Measurements from ENCODE around the gene ABHD11.

The ABHD11 gene

DNA sequence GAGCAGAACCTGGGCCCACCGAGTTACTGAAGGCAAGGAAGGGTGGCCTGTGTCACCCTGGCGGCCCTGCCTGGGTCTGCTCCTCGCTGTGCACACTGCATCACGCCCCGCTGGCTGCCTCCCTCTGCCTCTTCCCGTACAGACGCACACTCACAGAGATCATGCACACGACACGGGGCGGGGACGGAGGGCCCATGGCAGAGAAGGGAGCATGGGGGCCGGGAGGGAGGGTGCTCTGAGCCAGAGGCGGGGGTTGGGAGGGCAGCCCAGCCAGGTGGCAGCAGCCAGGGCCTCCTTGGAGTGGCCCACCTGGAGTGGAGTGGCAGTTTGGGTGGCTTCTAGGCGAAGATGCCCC is 38.6 kb downstream of the ABHD11 start:
- H3K4me3 ChIP-seq (ENCODE audit: low read depth, low read length) = no peak overlapping the region
- TF ChIP-seq, protein P1, sequence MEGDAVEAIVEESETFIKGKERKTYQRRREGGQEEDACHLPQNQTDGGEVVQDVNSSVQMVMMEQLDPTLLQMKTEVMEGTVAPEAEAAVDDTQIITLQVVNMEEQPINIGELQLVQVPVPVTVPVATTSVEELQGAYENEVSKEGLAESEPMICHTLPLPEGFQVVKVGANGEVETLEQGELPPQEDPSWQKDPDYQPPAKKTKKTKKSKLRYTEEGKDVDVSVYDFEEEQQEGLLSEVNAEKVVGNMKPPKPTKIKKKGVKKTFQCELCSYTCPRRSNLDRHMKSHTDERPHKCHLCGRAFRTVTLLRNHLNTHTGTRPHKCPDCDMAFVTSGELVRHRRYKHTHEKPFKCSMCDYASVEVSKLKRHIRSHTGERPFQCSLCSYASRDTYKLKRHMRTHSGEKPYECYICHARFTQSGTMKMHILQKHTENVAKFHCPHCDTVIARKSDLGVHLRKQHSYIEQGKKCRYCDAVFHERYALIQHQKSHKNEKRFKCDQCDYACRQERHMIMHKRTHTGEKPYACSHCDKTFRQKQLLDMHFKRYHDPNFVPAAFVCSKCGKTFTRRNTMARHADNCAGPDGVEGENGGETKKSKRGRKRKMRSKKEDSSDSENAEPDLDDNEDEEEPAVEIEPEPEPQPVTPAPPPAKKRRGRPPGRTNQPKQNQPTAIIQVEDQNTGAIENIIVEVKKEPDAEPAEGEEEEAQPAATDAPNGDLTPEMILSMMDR (IDR thresholded peaks at IDR 0.05; ENCODE audit: low read depth, low read length, missing control alignments) = no peak
- no peak for DNase-seq (ENCODE audit: low read depth)

- TF ChIP-seq, protein P1 (IDR thresholded peaks at IDR 0.05; ENCODE audit: low read depth, low read length, missing control alignments) = no peak
- DNase-seq (ENCODE audit: low read depth) = no peak
- no peak overlapping the region for H3K4me3 ChIP-seq (ENCODE audit: low read depth, low read length)
Measured at GRCh38 chr7:73699370-73700068, 39.1 kb downstream of the ABHD11 start.

DNA sequence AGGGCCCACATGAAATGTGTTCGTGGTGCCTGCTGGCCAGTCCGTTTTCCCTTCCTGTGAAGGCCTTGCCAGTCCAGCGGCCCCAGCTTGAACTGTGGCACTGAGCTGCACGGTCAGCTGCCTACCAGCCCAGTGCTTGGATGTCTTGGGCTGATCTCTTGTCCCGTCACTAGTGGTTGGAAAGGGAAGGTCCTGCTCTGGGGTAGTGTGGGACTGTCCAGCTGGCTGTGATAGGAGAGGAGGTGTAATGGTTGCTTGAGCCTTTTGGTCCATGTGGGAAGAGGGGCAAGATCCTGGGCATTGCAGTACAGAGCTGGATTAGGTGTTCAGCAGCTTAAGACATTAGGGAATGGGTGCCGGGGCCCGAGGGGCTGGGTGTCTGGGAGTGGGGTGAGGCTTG is 40.2 kb downstream of the ABHD11 start:
- no peak for DNase-seq (ENCODE audit: low read depth)
- TF ChIP-seq, protein P1 (IDR thresholded peaks at IDR 0.05; ENCODE audit: low read depth, low read length, missing control alignments) = no peak
- no peak overlapping the region for H3K4me3 ChIP-seq (ENCODE audit: low read depth, low read length)

- TF ChIP-seq, protein P1 (IDR thresholded peaks at IDR 0.05; ENCODE audit: low read depth, low read length, missing control alignments) = no peak
- no peak for DNase-seq (ENCODE audit: low read depth)
- H3K4me3 ChIP-seq (ENCODE audit: low read depth, low read length) = no peak overlapping the region
Measured at GRCh38 chr7:73696372-73696771, 42.2 kb downstream of the ABHD11 start.

DNA sequence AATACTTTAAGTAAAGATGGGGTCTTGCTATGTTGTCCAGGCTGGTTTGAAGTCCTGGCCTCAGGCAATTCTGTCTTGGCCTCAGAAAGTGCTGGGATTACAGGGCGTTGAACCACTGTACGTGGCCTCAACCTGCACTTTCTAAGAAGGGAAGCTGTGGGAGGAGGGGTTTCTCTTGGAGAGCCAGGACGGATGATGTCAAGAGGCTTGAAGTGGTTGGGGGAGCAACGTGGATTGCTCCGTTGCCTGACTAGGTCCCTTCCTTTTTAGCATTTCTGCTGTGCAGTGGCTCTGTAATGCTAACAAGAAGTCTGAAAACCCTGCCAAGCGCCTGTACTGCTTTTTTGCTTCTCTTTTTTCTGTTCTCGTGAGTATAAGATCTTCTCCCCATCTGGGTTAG is 48.0 kb downstream of the ABHD11 start:
- DNase-seq (ENCODE audit: low read depth) = no peak
- TF ChIP-seq, protein P1 (IDR thresholded peaks at IDR 0.05; ENCODE audit: low read depth, low read length, missing control alignments) = no peak
- H3K4me3 ChIP-seq (ENCODE audit: low read depth, low read length) = no peak overlapping the region

- no peak overlapping the region for H3K4me3 ChIP-seq (ENCODE audit: low read depth, low read length)
- TF ChIP-seq, protein P1 (IDR thresholded peaks at IDR 0.05; ENCODE audit: low read depth, low read length, missing control alignments) = no peak
- DNase-seq (ENCODE audit: low read depth) = no peak
Measured at GRCh38 chr7:73688288-73688687, 50.3 kb downstream of the ABHD11 start.
